IPS-18c (cell line): ENCODE results near the gene CRKL.
A peak's percentile ranks its signal among the peaks of the same experiment; 100 is the strongest.

Experiments
- H3K4me3 ChIP-seq: 2 replicates; pipeline ENCODE4 v1.7.0; 2013; ENCODE audit warnings: low read depth, mild to moderate bottlenecking, low read length, moderate library complexity; ENCODE audit not compliant: insufficient read depth
- H3K9me3 ChIP-seq: one replicate; pipeline ENCODE4 v1.6.1; 2013; ENCODE audit warnings: mild to moderate bottlenecking, low read length, moderate library complexity; ENCODE audit not compliant: control insufficient read depth, insufficient read depth

The CRKL gene

GRCh38 chr22:20916916-20917810, at the start of gene CRKL:
CRKL (plus strand) TSS chr22:20917407; CDS start chr22:20917935, 528 bp downstream.
- no peaks in the 10 kb centered on the region for H3K9me3 ChIP-seq
- H3K4me3 ChIP-seq = peak within 1 kb of the TSS; percentile 98

DNA sequence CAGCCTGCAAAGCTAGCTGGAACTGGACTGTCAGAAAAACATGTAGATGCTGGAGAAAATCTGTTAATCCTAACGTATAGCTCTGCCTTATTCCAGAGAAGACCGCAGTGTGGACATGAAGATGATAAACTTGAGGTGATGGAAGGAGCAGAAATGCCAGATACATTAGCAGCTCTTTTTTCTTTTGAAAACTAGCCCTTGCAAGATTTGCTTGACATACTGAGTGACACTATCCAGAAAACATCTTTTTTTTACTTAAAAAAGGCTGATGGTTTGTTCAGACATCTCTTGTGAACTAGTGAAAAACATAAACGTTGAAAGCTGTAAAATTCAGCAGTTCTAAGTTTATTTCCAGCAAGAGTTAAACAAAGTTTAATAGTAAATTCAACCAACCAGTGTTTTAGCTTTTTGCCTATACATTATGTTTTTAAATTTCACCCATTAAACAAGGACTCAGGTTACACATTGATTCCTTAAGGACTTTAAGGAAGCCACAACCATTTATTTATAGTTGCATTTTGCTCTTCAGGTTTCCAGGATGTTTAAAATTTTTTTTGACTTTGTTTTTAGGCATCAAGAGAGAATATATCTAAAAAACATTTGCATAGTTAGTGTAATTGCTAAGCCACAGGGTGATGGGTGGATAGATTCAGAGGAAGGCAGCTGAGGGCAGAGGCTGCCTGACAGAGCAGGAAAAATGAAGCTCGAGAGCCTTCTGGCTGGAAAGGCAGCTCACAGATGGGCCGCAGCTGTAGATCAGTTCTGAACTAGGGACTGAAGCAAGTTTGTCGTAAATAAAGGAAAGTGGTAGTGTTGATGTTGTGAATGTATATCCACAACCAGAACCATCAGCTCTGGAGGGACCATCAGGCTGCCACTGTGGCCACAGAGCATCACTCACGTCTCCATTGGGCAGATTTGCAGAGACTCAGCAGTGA, 48.9 kb upstream of the CRKL start:
- no peaks in the 10 kb centered on the region for H3K9me3 ChIP-seq
- no peak overlapping the region for H3K4me3 ChIP-seq

GRCh38 chr22:20869234-20869633, 48.0 kb upstream of the CRKL start:
- Histone ChIP-seq H3K4me3 (no peak overlapping the region), H3K9me3 (no peaks in the 10 kb centered on the region)

GRCh38 chr22:20873214-20873613, 44.0 kb upstream of the CRKL start:
- H3K4me3 ChIP-seq = no peak overlapping the region

GRCh38 chr22:20875296-20875695, 41.9 kb upstream of the CRKL start:
- no peak overlapping the region for H3K4me3 ChIP-seq
- no peaks in the 10 kb centered on the region for H3K9me3 ChIP-seq

More at GRCh38 chr22:20873214-20873613, 44.0 kb upstream of the CRKL start:
- no peaks in the 10 kb centered on the region for H3K9me3 ChIP-seq

DNA sequence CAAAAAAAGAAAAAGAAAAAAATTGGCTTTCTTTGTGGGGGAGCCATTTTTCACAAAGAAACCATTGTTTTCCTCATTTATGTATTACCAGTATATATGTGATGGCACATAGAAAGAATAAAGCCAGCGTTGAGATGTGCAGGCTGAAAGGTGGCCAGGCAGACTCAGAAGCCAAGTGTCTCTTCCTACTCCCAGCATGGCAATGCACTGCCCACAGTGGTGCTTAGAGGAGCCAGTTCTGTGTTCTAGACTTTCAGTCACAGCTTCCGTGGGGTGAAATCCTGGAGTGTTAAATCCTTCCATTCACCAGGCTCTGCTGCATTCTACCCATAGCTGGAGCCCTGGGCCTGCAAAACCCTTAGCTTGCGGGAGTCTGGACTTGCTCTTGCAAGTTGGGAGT, 39.5 kb upstream of the CRKL start:
- H3K4me3 ChIP-seq = no peak overlapping the region
- no peaks in the 10 kb centered on the region for H3K9me3 ChIP-seq

- Histone ChIP-seq H3K9me3 (no peaks in the 10 kb centered on the region), H3K4me3 (no peak overlapping the region)
Observed at GRCh38 chr22:20881231-20881630, 36.0 kb upstream of the CRKL start.

DNA sequence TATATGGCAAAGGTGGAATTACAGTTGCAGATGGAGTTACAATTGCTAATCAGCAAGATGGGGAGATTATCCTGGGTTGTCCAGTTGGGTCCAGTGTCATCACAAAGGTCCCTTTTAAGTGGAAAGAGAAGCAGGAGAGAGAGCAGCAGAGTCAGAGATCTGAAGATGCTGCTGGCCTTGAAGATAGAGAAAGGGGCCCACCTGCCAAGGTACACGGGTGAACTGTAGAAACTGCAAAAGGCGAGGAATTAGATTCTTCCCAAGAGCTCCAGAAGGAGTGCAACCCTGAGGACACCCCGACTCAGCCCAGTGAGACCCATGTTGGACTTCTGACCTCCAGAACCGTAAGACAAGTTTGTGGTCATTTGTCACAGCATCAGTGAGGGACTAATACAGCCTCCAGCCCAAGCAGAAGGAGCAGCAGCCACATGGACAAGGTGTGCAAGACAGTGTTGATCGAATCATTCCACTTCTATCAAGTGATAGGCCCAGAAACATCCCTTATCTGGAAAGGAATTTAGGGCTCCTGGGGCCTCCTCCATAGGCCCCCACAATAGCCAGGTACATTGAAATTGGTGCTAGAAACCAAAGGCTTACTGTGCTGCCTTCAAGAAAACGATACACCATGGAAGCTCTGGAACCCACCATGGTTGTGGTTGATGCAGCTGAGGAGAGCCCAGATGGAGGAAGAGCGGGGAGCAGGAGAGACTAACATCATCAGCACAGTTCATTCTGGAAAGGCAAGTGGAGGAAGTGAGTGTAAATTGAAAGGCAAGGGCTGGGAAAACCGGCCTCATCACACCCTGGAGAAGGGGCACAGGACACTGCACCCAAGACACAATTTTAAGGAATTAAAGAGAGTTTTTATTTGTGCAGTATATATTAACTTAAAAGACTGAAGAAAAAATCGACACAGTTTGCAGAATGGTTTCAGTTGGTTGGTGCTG, 35.1 kb upstream of the CRKL start:
- no peak overlapping the region for H3K4me3 ChIP-seq
- H3K9me3 ChIP-seq = no peaks in the 10 kb centered on the region

- Histone ChIP-seq H3K9me3 (peaks cover 2% of the 10 kb centered on the region), H3K4me3 (no peak overlapping the region)
Observed at GRCh38 chr22:20882855-20883254, 34.4 kb upstream of the CRKL start.

- Histone ChIP-seq H3K9me3 (peaks cover 2% of the 10 kb centered on the region), H3K4me3 (no peak overlapping the region)
Observed at GRCh38 chr22:20884454-20884853, 32.8 kb upstream of the CRKL start.

- H3K4me3 ChIP-seq = no peak overlapping the region
- H3K9me3 ChIP-seq = peaks cover 2% of the 10 kb centered on the region
Observed at GRCh38 chr22:20885017-20885556, 32.1 kb upstream of the CRKL start.

DNA sequence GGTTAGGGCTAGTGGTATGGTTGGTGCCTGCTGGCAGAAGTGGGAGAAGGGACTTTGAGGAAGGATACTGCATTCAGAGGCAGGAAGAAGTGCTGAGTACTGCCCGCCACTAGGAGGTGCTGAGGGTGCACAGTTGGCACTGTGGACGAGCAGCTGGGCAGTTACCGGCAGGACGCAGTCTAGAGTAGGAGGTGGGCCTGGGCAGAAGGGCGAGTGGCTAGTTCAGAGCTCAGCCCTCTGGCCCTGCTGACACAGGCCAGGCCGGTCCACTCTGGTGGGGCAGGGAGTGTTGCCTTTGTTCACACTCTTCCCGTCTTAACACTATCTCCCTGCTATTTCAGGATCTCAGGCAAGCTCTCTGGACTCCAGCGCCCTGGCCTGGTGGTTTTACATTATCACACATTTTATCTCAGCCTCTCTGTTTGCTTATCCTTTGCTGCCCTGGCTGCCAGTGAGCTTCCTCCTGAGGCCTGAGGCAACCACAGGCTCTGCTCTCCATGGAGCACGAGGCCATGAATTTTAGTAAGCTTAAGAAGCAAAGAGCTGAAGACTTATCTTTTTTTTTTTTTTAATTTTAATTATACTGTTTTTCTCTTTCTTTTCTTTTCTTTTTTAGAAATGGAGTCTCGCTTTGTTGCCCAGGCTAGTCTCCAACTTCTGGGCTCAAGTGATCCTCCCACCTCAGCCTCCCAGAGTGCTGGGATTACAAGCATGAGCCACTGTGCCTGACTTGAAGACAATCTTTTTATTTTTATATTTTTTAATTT, 31.5 kb upstream of the CRKL start:
- Histone ChIP-seq H3K4me3 (no peak overlapping the region), H3K9me3 (peaks cover 2% of the 10 kb centered on the region)

- Histone ChIP-seq H3K4me3 (no peak overlapping the region), H3K9me3 (peaks cover 2% of the 10 kb centered on the region)
Observed at GRCh38 chr22:20887375-20887774, 29.8 kb upstream of the CRKL start.

DNA sequence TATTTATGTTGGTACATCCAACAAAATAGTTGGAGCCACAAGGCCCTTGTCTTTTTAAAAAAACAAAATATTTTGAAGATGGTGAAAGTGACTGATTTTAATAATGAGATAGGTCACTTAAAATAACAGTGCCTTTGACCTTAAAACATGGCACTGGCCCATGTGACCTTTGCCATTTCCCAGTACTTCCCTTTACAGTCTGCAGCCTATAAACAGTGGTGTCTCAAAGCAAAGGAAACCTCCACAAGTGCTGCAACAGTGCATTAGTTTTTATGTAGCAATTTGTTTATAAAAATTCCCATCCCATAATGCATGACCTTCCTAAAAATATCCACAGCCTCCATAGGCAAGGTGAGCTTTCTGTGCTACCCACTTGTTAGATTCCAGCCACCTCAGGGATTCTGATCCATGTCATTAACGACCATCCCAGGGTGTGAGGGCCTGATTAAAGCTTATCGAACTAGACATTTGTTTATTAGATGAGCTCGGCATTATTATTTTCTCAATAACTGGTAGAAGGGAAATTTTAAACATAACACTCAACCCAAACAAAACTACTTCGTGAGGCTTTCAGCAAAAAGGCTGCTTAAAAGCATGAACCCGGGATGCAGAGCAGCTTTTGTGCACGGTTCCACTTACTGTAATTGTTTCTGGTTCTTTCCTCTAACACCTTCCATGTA, 28.0 kb upstream of the CRKL start:
- no peak overlapping the region for H3K4me3 ChIP-seq
- H3K9me3 ChIP-seq = peaks cover 2% of the 10 kb centered on the region

- peaks cover 2% of the 10 kb centered on the region for H3K9me3 ChIP-seq
- H3K4me3 ChIP-seq = no peak overlapping the region
Observed at GRCh38 chr22:20889904-20890540, 27.2 kb upstream of the CRKL start.
